NB4 (cell line): ENCODE measurements around the gene ZNFX1.

Source experiments
- POLR2A ChIP-seq: IDR thresholded peaks from 2 replicates; pipeline ENCODE4 v1.6.1; 2011; ENCODE audit warnings: mild to moderate bottlenecking; ENCODE audit not compliant: insufficient read length; ENCODE audit errors: extremely low read depth
- TF ChIP-seq, protein P1 (sequence below): IDR thresholded peaks from one replicate; pipeline ENCODE4 v1.5.1; 2012; ENCODE audit warnings: low read depth, low read length

DNA sequence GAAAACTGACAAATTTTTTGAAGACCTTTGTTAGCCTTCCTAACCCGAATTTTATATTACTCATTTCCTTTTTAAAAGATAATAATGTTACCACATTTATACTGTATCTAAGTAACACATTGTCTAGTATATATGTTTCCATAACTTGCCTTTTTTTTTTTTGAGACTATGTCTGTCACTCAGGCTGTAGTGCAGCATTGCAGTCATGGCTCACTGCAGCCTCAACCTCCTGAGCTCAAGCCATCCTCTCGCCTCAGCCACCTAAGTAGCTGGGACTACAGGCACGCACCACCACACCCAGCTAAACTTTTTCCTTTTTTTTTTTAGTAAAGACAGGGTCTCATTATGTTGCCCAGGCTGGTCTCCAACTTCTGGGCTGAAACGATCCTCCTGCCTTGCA, 18.6 kb downstream of the ZNFX1 start:
- TF ChIP-seq POLR2A: no peak
- TF ChIP-seq, protein P1, sequence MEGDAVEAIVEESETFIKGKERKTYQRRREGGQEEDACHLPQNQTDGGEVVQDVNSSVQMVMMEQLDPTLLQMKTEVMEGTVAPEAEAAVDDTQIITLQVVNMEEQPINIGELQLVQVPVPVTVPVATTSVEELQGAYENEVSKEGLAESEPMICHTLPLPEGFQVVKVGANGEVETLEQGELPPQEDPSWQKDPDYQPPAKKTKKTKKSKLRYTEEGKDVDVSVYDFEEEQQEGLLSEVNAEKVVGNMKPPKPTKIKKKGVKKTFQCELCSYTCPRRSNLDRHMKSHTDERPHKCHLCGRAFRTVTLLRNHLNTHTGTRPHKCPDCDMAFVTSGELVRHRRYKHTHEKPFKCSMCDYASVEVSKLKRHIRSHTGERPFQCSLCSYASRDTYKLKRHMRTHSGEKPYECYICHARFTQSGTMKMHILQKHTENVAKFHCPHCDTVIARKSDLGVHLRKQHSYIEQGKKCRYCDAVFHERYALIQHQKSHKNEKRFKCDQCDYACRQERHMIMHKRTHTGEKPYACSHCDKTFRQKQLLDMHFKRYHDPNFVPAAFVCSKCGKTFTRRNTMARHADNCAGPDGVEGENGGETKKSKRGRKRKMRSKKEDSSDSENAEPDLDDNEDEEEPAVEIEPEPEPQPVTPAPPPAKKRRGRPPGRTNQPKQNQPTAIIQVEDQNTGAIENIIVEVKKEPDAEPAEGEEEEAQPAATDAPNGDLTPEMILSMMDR: no peak
